AG10803 (cell line): ENCODE results near the gene GCLM.
"Not testable (repeated sequence)": the region's sequence is repeated elsewhere in the genome, so short reads cannot be mapped to it uniquely, and the experiment has no call there.

Experiments used
- DNase-seq: peaks from one replicate; pipeline ENCODE4 v3.0.0; 2010; ENCODE audit warnings: low read depth
- H3K4me3 ChIP-seq: 2 replicates; pipeline ENCODE4 v1.5.1; 2011; ENCODE audit warnings: mild to moderate bottlenecking, low read length, control low read depth
- TF ChIP-seq, protein P1 (sequence below): conservative IDR thresholded peaks from 2 replicates; pipeline ENCODE4 v1.5.1; 2011; ENCODE audit warnings: mild to moderate bottlenecking, low read length, control low read depth, inconsistent platforms

Gene GCLM, protein sequence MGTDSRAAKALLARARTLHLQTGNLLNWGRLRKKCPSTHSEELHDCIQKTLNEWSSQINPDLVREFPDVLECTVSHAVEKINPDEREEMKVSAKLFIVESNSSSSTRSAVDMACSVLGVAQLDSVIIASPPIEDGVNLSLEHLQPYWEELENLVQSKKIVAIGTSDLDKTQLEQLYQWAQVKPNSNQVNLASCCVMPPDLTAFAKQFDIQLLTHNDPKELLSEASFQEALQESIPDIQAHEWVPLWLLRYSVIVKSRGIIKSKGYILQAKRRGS

GRCh38 chr1:93909146-93910050, at the start of gene GCLM:
Gene GCLM (minus strand): TSS chr1:93909430. CDS start chr1:93909163, 267 bp downstream.
- H3K4me3 ChIP-seq = peak within 1 kb of the TSS; percentile 96
- peak; percentile 96 for DNase-seq
- TF ChIP-seq, protein P1, sequence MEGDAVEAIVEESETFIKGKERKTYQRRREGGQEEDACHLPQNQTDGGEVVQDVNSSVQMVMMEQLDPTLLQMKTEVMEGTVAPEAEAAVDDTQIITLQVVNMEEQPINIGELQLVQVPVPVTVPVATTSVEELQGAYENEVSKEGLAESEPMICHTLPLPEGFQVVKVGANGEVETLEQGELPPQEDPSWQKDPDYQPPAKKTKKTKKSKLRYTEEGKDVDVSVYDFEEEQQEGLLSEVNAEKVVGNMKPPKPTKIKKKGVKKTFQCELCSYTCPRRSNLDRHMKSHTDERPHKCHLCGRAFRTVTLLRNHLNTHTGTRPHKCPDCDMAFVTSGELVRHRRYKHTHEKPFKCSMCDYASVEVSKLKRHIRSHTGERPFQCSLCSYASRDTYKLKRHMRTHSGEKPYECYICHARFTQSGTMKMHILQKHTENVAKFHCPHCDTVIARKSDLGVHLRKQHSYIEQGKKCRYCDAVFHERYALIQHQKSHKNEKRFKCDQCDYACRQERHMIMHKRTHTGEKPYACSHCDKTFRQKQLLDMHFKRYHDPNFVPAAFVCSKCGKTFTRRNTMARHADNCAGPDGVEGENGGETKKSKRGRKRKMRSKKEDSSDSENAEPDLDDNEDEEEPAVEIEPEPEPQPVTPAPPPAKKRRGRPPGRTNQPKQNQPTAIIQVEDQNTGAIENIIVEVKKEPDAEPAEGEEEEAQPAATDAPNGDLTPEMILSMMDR = peak; percentile 65

DNA sequence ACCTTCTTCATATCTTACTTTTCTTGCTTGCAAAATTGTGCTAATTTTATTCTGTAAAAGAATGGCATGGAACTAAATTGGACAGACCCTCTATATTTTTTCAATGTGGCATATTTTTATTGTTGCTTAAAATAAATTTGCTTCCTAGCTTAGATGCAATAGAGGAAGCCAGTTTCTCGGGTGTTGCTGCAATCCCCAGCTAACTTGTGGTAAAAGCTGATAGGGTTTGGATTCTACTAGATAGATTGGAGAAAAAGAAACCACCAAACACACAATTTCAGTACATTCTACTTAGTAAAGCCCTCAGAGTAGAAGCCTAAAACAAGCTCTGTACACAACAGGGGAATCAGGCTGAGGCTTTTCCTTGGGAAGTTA, 49.5 kb upstream of the GCLM start:
- no peak for DNase-seq
- no peak overlapping the region for H3K4me3 ChIP-seq
- TF ChIP-seq, protein P1 = no peak

GRCh38 chr1:93958032-93958725, 48.9 kb upstream of the GCLM start:
- no peak for DNase-seq
- no peak overlapping the region for H3K4me3 ChIP-seq
- TF ChIP-seq, protein P1 = no peak

DNA sequence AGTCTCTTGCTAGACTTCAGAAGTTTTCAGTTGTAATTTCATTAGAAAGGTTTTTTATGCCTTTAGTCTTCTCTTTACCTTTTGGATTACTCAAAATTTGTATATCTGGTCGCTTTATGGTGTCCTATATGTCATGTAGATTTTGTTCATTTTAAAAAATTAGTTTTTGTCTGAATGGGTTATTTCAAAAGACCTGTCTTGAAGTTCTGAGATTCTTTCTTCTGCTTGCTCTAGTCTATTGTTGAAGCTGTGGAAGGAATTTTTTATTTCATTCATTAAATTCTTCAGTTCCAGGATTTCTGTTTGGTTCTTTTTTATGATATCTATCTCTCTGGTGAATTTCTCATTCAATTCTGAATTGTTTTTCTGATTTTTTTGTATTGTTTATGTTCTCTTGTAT, 46.5 kb upstream of the GCLM start:
- DNase-seq = no peak
- TF ChIP-seq, protein P1 = no peak
- no peak overlapping the region for H3K4me3 ChIP-seq

DNA sequence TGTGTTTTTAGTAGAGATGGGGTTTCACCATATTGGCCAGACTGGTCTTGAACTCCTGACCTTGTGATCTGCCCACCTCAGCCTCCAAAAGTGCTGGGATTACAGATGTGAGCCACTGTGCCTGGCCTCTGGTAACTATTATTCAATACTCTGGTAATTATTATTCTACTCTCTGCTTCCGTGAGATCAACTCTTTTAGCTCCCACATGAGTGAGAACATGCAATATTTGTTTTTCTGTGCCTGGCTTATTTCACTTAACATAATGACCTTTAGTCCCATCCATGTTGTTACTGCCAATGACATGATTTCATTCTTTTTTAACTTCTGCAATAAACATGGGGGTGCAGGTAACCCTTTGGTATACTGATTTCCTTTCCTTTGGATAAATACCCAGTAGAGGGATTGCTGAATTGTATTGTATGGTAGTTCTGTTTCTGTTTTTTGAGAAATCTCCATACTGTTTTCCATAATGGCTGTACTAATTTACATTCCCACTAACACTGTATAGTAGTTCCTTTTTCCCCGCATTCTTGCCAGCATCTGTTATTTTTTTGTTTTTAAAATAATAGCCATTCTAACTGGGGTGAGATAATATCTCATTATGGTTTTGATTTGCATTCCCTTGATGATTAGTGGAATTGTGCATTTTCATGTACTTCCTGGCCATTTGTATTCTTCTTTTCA, 37.9 kb upstream of the GCLM start:
- not testable (repeated sequence) for H3K4me3 ChIP-seq, DNase-seq

- no peak overlapping the region for H3K4me3 ChIP-seq
- no peak for DNase-seq
- TF ChIP-seq, protein P1 = no peak
Observed at GRCh38 chr1:93938461-93939145, 29.4 kb upstream of the GCLM start.
